Activated CD4-positive, alpha-beta T cell treated with anti-CD3 and anti-CD28 coated beads for 36 hours (primary cell): ENCODE data around the gene OSBPL3. TPM values are rescaled to one million over a fixed set of nuclear protein-coding genes. Genes with fewer than 3 reads are reported as not detected.
"Not testable (repeated sequence)": the region's sequence is repeated elsewhere in the genome, so short reads cannot be mapped to it uniquely, and the experiment has no call there.

Experiments used
- ATAC-seq: fragments of 200-7000 bp; cut with Tn5 transposase; one replicate; pipeline ENCODE4 v1.10.0; 2021; ENCODE audit warnings: mild to moderate bottlenecking, moderate library complexity
- CTCF ChIA-PET: fragments of 350-600 bp; sonication (Branson Sonifier 250); formaldehyde crosslinking; loops from one replicate; lab custom pipeline; 2021; ENCODE audit warnings: antibody characterized with exemption; lab: Charles Lee
- POLR2A ChIA-PET: fragments of 350-600 bp; sonication (Branson Sonifier 250); formaldehyde crosslinking; loops from one replicate; lab custom pipeline; 2021; ENCODE audit warnings: antibody characterized with exemption, inconsistent platforms; lab: Charles Lee
- DNase-seq: peaks from one replicate; pipeline ENCODE4 v3.0.0-alpha.2; 2020
- H3K27ac Mint-ChIP-seq: one replicate; pipeline ENCODE4 v1.8.0; 2021; ENCODE audit warnings: mixed read lengths
- H3K27me3 Mint-ChIP-seq: one replicate; pipeline ENCODE4 v1.8.0; 2021; ENCODE audit warnings: mixed read lengths
- H3K36me3 Mint-ChIP-seq: one replicate; pipeline ENCODE4 v1.8.0; 2021; ENCODE audit warnings: low read depth, mixed read lengths
- H3K4me1 Mint-ChIP-seq: one replicate; pipeline ENCODE4 v1.8.0; 2021; ENCODE audit warnings: mixed read lengths
- H3K4me3 Mint-ChIP-seq: one replicate; pipeline ENCODE4 v1.8.0; 2021; ENCODE audit warnings: mild to moderate bottlenecking, moderate library complexity, mixed read lengths
- H3K9me3 Mint-ChIP-seq: one replicate; pipeline ENCODE4 v1.8.0; 2021; ENCODE audit warnings: low read depth, mixed read lengths
- intact Hi-C, 2 experiments: fragments of 100-400 bp; cut with DNase I in 1 of 2; cut with micrococcal nuclease in 1 of 2; formaldehyde crosslinking; loops; one replicate each; pipeline versions ENCODE4 v1.14.2 to v1.15.1; 2022 to 2024; cut with DNase I, micrococcal nuclease
- total RNA-seq, 2 experiments: library from RNA; stranded (reverse); gene quantifications; one replicate each; pipeline ENCODE4 v1.2.3, GENCODE V29; 2021

OSBPL3 gene
- total RNA-seq, 2 experiments from 2014 or later: 34.7 to 38.2 TPM

DNA sequence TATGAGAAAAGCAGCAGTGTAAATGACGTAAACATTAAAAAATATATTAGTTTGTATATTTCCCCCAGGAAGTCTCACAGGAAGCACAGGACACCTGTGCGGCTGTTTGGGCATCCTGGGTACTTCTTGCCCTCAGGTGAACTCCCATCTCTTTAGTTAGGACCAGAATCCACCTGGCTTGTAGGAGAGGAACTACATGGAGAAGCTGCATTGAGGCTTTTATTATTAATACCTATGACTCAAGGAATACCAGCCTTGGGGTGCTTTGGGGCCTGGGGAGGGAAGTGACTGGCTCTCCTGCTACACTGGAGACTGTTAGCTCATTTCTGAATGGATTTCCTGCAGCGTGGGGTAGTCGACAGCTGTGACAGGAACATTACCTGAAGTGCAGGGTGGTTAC lies 182.7 kb downstream of the OSBPL3 start:
- peaks cover 2% of the 10 kb centered on the region for H3K9me3 Mint-ChIP-seq
- H3K27me3 Mint-ChIP-seq: no peaks in the 10 kb centered on the region
- ChIA-PET CTCF (interaction anchor here (0.6 to 2.0 kb wide), 5 partner anchors 10 to 301 kb away, joined by 3 to 5 read pairs (median 4); no protein-coding TSS in a partner anchor), POLR2A (interaction anchor here (0.6 kb wide), 1 partner anchor 346 kb away, joined by 3 read pairs; no protein-coding TSS in a partner anchor)
- DNase-seq: no peak
- H3K27ac Mint-ChIP-seq: no peak overlapping the region
- H3K4me3 Mint-ChIP-seq: no peak overlapping the region
- no peak for ATAC-seq
- intact Hi-C loops: no loop called here
- peaks cover 21% of the 10 kb centered on the region for H3K4me1 Mint-ChIP-seq
- H3K36me3 Mint-ChIP-seq: peaks cover 21% of the 10 kb centered on the region

DNA sequence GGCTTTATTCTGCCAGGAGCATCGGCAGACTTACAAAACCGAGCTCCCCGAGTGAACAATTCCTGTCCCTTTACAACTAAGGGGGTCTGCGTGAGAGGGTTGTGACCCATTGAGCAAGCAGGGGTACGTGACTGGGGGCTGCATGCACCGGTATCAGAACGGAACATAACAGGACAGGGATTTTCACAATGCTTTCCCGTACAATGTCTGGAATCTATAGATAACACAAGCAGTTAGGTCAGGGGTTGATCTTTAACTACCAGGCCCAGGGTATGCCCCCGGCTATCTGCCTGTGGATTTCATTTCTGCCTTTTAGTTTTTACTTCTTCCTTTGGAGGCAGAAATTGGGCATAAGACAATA lies 184.6 kb downstream of the OSBPL3 start:
- ChIA-PET CTCF (no interaction called here), POLR2A (no interaction called here)
- peaks cover 3% of the 10 kb centered on the region for H3K36me3 Mint-ChIP-seq
- H3K27ac Mint-ChIP-seq: no peak overlapping the region
- DNase-seq (no peak), ATAC-seq (no peak)
- H3K4me1 Mint-ChIP-seq: peaks cover 16% of the 10 kb centered on the region
- no peaks in the 10 kb centered on the region for H3K27me3 Mint-ChIP-seq
- H3K4me3 Mint-ChIP-seq: no peak overlapping the region
- intact Hi-C loops: no loop called here
- H3K9me3 Mint-ChIP-seq: no peaks in the 10 kb centered on the region

DNA sequence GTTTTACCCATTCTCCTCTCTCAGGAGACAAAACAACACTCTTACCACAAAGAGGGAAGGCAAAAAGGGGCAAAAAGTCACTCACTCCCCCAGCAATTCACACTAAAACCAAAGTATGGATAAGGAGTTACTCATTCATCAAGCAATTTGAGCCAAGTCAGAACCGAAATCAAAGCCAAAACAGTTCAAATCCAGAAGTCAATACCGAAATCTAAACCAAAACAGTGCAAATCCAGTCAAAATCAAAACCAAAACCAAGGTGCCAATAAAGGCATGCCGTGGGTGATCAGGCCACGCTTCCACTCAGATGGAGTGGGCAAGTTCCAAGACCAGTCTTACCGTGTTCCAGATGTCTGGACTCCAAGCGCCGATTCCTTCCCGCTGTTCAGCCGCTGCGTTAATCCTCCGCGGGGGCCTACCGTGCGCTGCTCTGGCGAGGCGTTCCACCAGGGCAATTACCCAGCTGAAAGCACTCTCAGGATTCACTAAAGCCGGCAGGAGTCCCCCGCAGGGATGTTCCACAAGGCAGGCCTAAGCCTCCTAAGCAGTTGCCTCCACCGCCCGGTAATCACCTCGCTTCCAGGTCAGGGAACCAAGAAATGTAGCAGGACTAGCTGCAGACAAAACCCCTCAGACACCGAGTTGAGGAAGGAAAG lies 185.1 kb downstream of the OSBPL3 start:
- ATAC-seq, H3K27me3 Mint-ChIP-seq, H3K4me3 Mint-ChIP-seq, H3K36me3 Mint-ChIP-seq, POLR2A ChIA-PET, H3K27ac Mint-ChIP-seq, intact Hi-C loops, CTCF ChIA-PET, H3K9me3 Mint-ChIP-seq: not testable (repeated sequence)
- DNase-seq: peak; percentile 13
- peaks cover 16% of the 10 kb centered on the region for H3K4me1 Mint-ChIP-seq

DNA sequence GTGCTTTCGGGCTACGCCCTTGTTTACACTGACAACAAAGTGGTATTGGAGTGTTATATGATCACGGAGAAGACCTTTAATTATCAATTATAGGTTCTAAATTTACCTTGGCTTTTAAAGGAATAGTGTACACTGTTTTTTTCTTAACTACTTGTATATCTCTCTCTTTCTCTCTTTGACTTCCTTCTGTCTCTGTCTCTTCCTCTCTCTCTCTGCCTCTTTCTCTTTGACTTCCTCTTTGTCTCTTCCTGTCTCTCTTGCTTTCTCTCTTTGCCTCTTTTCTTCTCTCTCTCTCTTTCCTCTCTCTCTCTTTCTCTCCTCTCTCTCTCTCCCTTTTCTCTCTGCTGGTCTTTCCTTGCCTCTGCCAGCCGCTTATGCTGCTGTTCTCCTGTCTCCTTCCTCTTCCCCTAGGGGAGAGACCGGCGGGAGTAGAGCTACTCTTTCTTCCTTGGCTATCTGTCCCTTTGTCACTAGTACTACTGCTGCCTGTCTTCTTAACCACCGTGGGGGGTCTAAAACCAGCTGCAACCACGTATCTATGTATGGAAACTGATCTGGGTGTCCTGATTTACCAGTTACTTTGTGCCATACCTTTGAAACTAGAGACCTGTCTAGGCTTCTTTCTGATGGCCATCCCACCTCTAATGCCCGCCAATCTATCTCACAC lies 185.9 kb downstream of the OSBPL3 start:
- H3K27me3 Mint-ChIP-seq: no peaks in the 10 kb centered on the region
- ChIA-PET CTCF (interaction anchor here (0.6 kb wide), 1 partner anchor 274 kb away, joined by 3 read pairs; no protein-coding TSS in a partner anchor), POLR2A (no interaction called here)
- no peak overlapping the region for H3K4me3 Mint-ChIP-seq
- H3K27ac Mint-ChIP-seq: peak overlapping the region; percentile 32
- intact Hi-C loops: no loop called here
- no peaks in the 10 kb centered on the region for H3K9me3 Mint-ChIP-seq
- ATAC-seq (no peak), DNase-seq (no peak)
- H3K4me1 Mint-ChIP-seq: peaks cover 16% of the 10 kb centered on the region
- peaks cover 3% of the 10 kb centered on the region for H3K36me3 Mint-ChIP-seq

DNA sequence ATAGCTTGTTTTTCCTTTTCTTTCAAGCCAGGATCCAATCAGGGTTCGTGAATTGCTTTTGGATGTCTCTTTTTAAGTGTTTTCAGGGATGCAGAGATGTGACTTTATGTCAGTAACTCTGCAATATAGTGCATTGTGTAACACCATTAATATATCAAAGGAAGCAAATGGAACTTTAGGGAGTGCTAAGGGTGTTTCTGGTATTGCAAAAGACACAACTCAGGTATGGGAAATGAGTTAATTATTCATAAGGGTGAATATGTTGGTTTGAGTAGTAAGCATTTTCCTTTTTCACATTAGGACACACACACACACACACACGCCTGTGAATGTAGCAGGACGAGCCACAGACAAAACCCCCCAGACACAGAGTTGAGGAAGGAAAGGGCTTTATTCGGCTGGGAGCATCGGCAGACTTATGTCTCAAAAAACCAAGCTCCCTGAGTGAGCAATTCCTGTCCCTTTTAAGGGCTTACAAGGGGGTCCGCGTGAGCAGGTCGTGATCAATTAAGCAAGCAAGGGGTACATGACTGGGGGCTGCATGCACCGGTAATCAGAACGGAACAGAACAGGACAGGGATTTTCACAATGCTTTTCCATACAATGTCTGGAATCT lies 190.9 kb downstream of the OSBPL3 start:
- H3K27ac Mint-ChIP-seq: no peak overlapping the region
- POLR2A ChIA-PET: no interaction called here
- CTCF ChIA-PET: interaction anchor here (0.6 to 1.7 kb wide), 9 partner anchors 11 to 434 kb away, joined by 3 to 5 read pairs (median 3); no protein-coding TSS in a partner anchor
- H3K4me1 Mint-ChIP-seq: peaks cover 7% of the 10 kb centered on the region
- DNase-seq: no peak
- H3K9me3 Mint-ChIP-seq: no peaks in the 10 kb centered on the region
- intact Hi-C loops: no loop called here
- ATAC-seq: no peak
- no peaks in the 10 kb centered on the region for H3K27me3 Mint-ChIP-seq
- H3K36me3 Mint-ChIP-seq: no peaks in the 10 kb centered on the region
- H3K4me3 Mint-ChIP-seq: no peak overlapping the region

DNA sequence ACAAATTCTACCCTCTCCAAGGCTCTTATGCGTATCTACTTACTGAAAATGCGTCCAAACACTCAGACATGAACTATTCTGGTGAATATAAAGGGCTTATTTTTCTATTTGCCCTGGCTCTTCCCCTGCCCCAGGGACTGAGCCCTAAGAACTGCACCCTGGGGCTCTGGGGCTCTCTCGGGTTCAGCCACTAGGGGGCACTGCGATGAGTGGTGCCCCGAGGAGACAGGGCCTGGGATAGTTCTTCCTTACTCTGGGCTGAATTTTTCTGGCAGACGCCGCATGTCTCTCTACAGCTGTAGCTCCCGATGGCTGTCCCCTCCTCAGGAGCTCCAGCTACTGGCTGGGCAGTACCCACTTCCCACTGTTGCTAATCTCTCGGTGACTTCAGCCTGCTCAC lies 191.9 kb downstream of the OSBPL3 start:
- H3K4me3 Mint-ChIP-seq: no peak overlapping the region
- ChIA-PET POLR2A (no interaction called here), CTCF (interaction anchor here (0.8 to 1.5 kb wide), 4 partner anchors 10 to 311 kb away, joined by 3 to 5 read pairs (median 4); no protein-coding TSS in a partner anchor)

DNA sequence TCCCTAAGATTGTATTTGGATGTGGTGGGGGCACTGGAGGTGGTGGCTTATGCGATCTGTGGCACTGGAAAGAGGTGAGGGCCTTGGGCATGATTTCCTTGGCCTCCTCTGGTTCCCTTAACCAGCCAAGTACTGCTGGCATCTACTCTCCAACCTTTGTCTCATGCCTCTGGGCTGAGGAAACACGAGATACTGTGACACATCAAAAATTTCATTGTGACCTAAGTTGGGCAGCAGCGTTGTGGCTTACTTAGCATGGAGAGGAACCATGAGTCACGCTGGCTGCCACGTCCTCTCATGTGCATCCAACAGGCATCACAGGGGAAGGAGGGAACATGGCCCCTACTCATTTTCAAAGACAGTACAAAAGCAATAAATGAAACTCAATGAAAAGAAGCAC lies 193.0 kb downstream of the OSBPL3 start:
- intact Hi-C loops: no loop called here
- H3K27me3 Mint-ChIP-seq: no peaks in the 10 kb centered on the region
- DNase-seq (peak; percentile 61), ATAC-seq (peak; percentile 85)
- H3K4me1 Mint-ChIP-seq: peaks cover 3% of the 10 kb centered on the region
- H3K36me3 Mint-ChIP-seq: peaks cover 5% of the 10 kb centered on the region
- H3K27ac Mint-ChIP-seq: no peak overlapping the region
- CTCF ChIA-PET: no interaction called here
- peaks cover 4% of the 10 kb centered on the region for H3K9me3 Mint-ChIP-seq
- POLR2A ChIA-PET: no interaction called here
- no peak overlapping the region for H3K4me3 Mint-ChIP-seq

More for the DNA sequence above, 191.9 kb downstream of the OSBPL3 start:
- ATAC-seq (no peak), DNase-seq (no peak)
- Mint-ChIP-seq H3K4me1 (peaks cover 3% of the 10 kb centered on the region), H3K36me3 (peaks cover 5% of the 10 kb centered on the region), H3K9me3 (peaks cover 4% of the 10 kb centered on the region), H3K27me3 (no peaks in the 10 kb centered on the region), H3K27ac (no peak overlapping the region)
- intact Hi-C loops: no loop called here

DNA sequence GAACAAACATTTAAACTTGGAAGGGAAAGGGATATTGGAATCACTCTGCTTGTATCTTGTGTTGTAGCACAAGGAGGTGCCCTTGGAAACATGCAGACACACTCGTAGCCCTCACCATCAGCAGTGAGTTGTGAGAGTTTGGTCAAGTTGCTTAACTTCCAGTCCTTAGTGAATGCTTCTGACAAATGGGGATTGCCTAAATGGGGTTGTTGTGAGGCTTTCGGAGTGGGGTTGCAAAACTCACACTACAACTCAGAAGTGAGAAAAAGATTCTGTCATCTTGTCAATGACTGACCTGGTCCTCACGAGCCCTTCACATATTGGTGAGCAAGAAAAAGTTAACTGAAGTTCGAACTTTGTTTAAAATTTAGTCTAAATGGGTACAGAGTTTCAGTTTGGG lies 193.7 kb downstream of the OSBPL3 start:
- ChIA-PET CTCF (interaction anchor here (2.2 kb wide), 1 partner anchor 26 kb away, joined by 7 read pairs; no protein-coding TSS in a partner anchor), POLR2A (no interaction called here)
- ATAC-seq (no peak), DNase-seq (no peak)
- intact Hi-C loops: no loop called here
- H3K27me3 Mint-ChIP-seq: no peaks in the 10 kb centered on the region
- H3K27ac Mint-ChIP-seq: no peak overlapping the region
- peaks cover 3% of the 10 kb centered on the region for H3K4me1 Mint-ChIP-seq
- H3K9me3 Mint-ChIP-seq: peaks cover 4% of the 10 kb centered on the region
- H3K4me3 Mint-ChIP-seq: no peak overlapping the region
- peaks cover 5% of the 10 kb centered on the region for H3K36me3 Mint-ChIP-seq

DNA sequence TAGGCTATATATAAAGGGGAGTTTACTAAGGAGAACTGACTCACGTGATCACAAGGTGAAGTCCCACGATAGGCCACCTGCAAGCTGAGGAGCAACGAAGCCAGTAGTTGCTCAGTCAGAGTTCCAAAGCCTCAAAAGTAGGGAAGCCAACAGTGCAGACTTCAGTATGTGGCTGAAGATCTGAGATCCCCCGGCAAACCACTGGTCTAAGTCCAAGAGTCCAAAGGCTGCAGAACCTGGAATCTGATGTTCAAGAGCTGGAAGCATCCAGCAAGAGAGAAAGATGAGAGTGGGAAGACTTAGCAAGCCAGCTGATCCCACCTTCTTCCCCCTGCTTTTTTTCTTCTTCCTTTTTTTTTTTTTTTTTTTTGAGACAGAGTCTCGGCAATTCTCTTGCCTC lies 195.7 kb downstream of the OSBPL3 start:
- ATAC-seq (no peak), DNase-seq (no peak)
- intact Hi-C loops: no loop called here
- peaks cover 5% of the 10 kb centered on the region for H3K4me1 Mint-ChIP-seq
- CTCF ChIA-PET: interaction anchor here (2.2 kb wide), 1 partner anchor 28 kb away, joined by 7 read pairs; no protein-coding TSS in a partner anchor
- H3K27ac Mint-ChIP-seq: no peak overlapping the region
- H3K4me3 Mint-ChIP-seq: no peak overlapping the region
- H3K36me3 Mint-ChIP-seq: peaks cover 5% of the 10 kb centered on the region
- peaks cover 4% of the 10 kb centered on the region for H3K9me3 Mint-ChIP-seq
- H3K27me3 Mint-ChIP-seq: no peaks in the 10 kb centered on the region
- POLR2A ChIA-PET: no interaction called here

DNA sequence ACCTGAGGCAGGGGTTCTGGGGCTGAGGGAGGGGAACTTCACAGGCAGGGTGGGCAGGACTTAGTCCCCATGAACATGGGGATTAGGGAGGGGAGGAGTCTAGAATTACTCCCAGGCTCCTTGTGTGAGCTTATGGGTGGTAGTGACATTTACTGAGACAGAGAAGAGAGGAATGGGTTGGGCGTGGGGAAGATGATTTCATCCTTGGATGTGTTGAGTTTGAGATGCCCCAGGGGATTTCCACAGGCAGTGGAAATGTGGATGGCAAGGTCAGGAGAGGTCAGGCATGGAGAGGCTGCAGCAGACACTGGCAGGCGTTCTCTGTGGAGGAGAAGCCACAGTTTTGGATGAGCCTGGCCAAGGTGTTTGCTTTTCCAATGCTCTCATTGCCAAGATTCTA lies 196.3 kb downstream of the OSBPL3 start:
- no peak for DNase-seq
- H3K4me1 Mint-ChIP-seq: peaks cover 10% of the 10 kb centered on the region

DNA sequence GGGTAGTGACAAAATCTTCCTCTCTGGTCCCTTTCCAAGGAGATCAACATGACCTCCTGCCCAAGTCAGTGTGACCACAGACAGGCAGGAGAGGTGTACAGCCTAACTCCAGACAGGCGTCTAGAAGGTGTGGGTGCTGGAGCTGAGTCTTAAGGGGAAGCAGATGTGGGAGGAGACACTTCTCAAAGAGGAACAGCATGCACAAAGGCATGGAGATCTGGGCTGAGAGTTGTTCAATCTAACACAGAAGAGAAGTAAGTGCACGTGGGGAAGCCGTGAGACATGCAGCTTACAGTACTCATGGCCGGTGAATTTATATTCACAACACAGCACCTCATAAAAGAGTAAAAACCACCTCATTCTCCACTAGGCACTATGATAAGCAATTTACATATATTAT lies 198.9 kb downstream of the OSBPL3 start:
- no peak overlapping the region for H3K27ac Mint-ChIP-seq
- ATAC-seq: no peak
- ChIA-PET POLR2A (no interaction called here), CTCF (interaction anchor here (1.0 kb wide), 1 partner anchor 31 kb away, joined by 5 read pairs; no protein-coding TSS in a partner anchor)
- intact Hi-C loops: no loop called here
- peaks cover 7% of the 10 kb centered on the region for H3K4me1 Mint-ChIP-seq
- no peak for DNase-seq
- H3K27me3 Mint-ChIP-seq: no peaks in the 10 kb centered on the region
- peaks cover 5% of the 10 kb centered on the region for H3K36me3 Mint-ChIP-seq
- H3K4me3 Mint-ChIP-seq: no peak overlapping the region
- H3K9me3 Mint-ChIP-seq: peaks cover 4% of the 10 kb centered on the region

More for the DNA sequence above, 196.3 kb downstream of the OSBPL3 start:
- CTCF ChIA-PET: interaction anchor here (0.6 to 1.4 kb wide), 3 partner anchors 29 to 315 kb away, joined by 3 to 7 read pairs (median 5); no protein-coding TSS in a partner anchor
- Mint-ChIP-seq H3K9me3 (peaks cover 4% of the 10 kb centered on the region), H3K27me3 (no peaks in the 10 kb centered on the region), H3K4me3 (no peak overlapping the region), H3K36me3 (peaks cover 5% of the 10 kb centered on the region), H3K27ac (no peak overlapping the region)
- POLR2A ChIA-PET: no interaction called here
- intact Hi-C loops: no loop called here
- no peak for ATAC-seq
